ENCODE measurements around the gene TLDC2.

- no peak for TF ChIP-seq CTCF (IDR thresholded peaks at IDR 0.05)
- TF ChIP-seq POLR2A (IDR thresholded peaks at IDR 0.05): no peak
Observed at GRCh38 chr20:36904690-36905089, 28.8 kb downstream of the TLDC2 start.

Data from uterus (tissue), 2 donors.